ENCODE measurements around the gene GFM1. TPM values are rescaled to one million over a fixed set of nuclear protein-coding genes. Genes with fewer than 3 reads are reported as not detected.

GFM1 gene
- total RNA-seq, 1 donor from 2014 or later = 70.4 TPM

GRCh38 chr3:158717576-158717975 lies 73.2 kb downstream of the GFM1 start:
- Mint-ChIP-seq H3K4me3 (no peak overlapping the region), H3K36me3 (ENCODE audit: low read depth) (peaks cover 22% of the 10 kb centered on the region), H3K27ac (no peak overlapping the region), H3K9me3 (no peaks in the 10 kb centered on the region), H3K4me1 (ENCODE audit: low read depth) (peaks cover 30% of the 10 kb centered on the region), H3K27me3 (ENCODE audit: insufficient read depth) (no peaks in the 10 kb centered on the region)
- intact Hi-C loops (cut with micrococcal nuclease) = no loop called here
- DNase-seq (ENCODE audit: low spot score) = no peak

GRCh38 chr3:158718490-158719170 lies 74.3 kb downstream of the GFM1 start:
- peaks cover 17% of the 10 kb centered on the region for H3K36me3 Mint-ChIP-seq (ENCODE audit: low read depth)
- H3K9me3 Mint-ChIP-seq = no peaks in the 10 kb centered on the region
- H3K4me1 Mint-ChIP-seq (ENCODE audit: low read depth) = peaks cover 29% of the 10 kb centered on the region
- intact Hi-C loops (cut with micrococcal nuclease) = no loop called here
- no peak overlapping the region for H3K4me3 Mint-ChIP-seq
- no peak overlapping the region for H3K27ac Mint-ChIP-seq
- no peak for DNase-seq (ENCODE audit: low spot score)
- no peaks in the 10 kb centered on the region for H3K27me3 Mint-ChIP-seq (ENCODE audit: insufficient read depth)

- no peak overlapping the region for H3K4me3 Mint-ChIP-seq
- H3K4me1 Mint-ChIP-seq (ENCODE audit: low read depth) = peaks cover 38% of the 10 kb centered on the region
- DNase-seq (ENCODE audit: low spot score) = no peak
- peaks cover 17% of the 10 kb centered on the region for H3K36me3 Mint-ChIP-seq (ENCODE audit: low read depth)
- H3K27me3 Mint-ChIP-seq (ENCODE audit: insufficient read depth) = no peaks in the 10 kb centered on the region
- intact Hi-C loops (cut with micrococcal nuclease) = no loop called here
- no peaks in the 10 kb centered on the region for H3K9me3 Mint-ChIP-seq
- no peak overlapping the region for H3K27ac Mint-ChIP-seq
These were observed 77.8 kb downstream of the GFM1 start for GRCh38 chr3:158722108-158722507.

- Mint-ChIP-seq H3K27ac (no peak overlapping the region), H3K4me1 (ENCODE audit: low read depth) (peaks cover 51% of the 10 kb centered on the region), H3K4me3 (no peak overlapping the region), H3K27me3 (ENCODE audit: insufficient read depth) (no peaks in the 10 kb centered on the region), H3K36me3 (ENCODE audit: low read depth) (peaks cover 17% of the 10 kb centered on the region), H3K9me3 (no peaks in the 10 kb centered on the region)
- intact Hi-C loops (cut with micrococcal nuclease) = no loop called here
- DNase-seq (ENCODE audit: low spot score) = no peak
These were observed 79.7 kb downstream of the GFM1 start for GRCh38 chr3:158723991-158724390.

- Mint-ChIP-seq H3K36me3 (ENCODE audit: low read depth) (peaks cover 13% of the 10 kb centered on the region), H3K9me3 (no peaks in the 10 kb centered on the region), H3K4me3 (no peak overlapping the region), H3K27me3 (ENCODE audit: insufficient read depth) (no peaks in the 10 kb centered on the region), H3K4me1 (ENCODE audit: low read depth) (peaks cover 49% of the 10 kb centered on the region), H3K27ac (peak overlapping the region; percentile 53)
- intact Hi-C loops (cut with micrococcal nuclease) = loop anchor here (2.0 kb wide), 1 partner anchor 75 kb away; no protein-coding TSS in a partner anchor
- DNase-seq (ENCODE audit: low spot score) = no peak
These were observed 81.2 kb downstream of the GFM1 start for GRCh38 chr3:158725348-158726011.

GRCh38 chr3:158727206-158728060 lies 83.1 kb downstream of the GFM1 start:
- DNase-seq (ENCODE audit: low spot score) = peak; percentile 36
- Mint-ChIP-seq H3K4me3 (peak overlapping the region; percentile 47), H3K9me3 (no peaks in the 10 kb centered on the region), H3K36me3 (ENCODE audit: low read depth) (peaks cover 6% of the 10 kb centered on the region), H3K27me3 (ENCODE audit: insufficient read depth) (no peaks in the 10 kb centered on the region), H3K4me1 (ENCODE audit: low read depth) (peaks cover 37% of the 10 kb centered on the region), H3K27ac (peak overlapping the region; percentile 6)
- intact Hi-C loops (cut with micrococcal nuclease) = loop anchor here (1.0 to 2.0 kb wide), 4 partner anchors 55 to 533 kb away; partner anchors contain the start of gene LXN

GRCh38 chr3:158728061-158728377 lies 83.7 kb downstream of the GFM1 start:
- peaks cover under 1% of the 10 kb centered on the region for H3K27me3 Mint-ChIP-seq (ENCODE audit: insufficient read depth)
- peaks cover 32% of the 10 kb centered on the region for H3K4me1 Mint-ChIP-seq (ENCODE audit: low read depth)
- H3K36me3 Mint-ChIP-seq (ENCODE audit: low read depth) = peaks cover 3% of the 10 kb centered on the region
- peak overlapping the region; percentile 47 for H3K4me3 Mint-ChIP-seq
- DNase-seq (ENCODE audit: low spot score) = no peak
- H3K9me3 Mint-ChIP-seq = no peaks in the 10 kb centered on the region
- intact Hi-C loops (cut with micrococcal nuclease) = no loop called here
- no peak overlapping the region for H3K27ac Mint-ChIP-seq

- no peaks in the 10 kb centered on the region for H3K9me3 Mint-ChIP-seq
- no peaks in the 10 kb centered on the region for H3K36me3 Mint-ChIP-seq (ENCODE audit: low read depth)
- intact Hi-C loops (cut with micrococcal nuclease) = no loop called here
- H3K27ac Mint-ChIP-seq = no peak overlapping the region
- peaks cover 2% of the 10 kb centered on the region for H3K27me3 Mint-ChIP-seq (ENCODE audit: insufficient read depth)
- peaks cover 27% of the 10 kb centered on the region for H3K4me1 Mint-ChIP-seq (ENCODE audit: low read depth)
- H3K4me3 Mint-ChIP-seq = no peak overlapping the region
- DNase-seq (ENCODE audit: low spot score) = no peak
These were observed 84.5 kb downstream of the GFM1 start for GRCh38 chr3:158728851-158729250.

GRCh38 chr3:158731486-158731885 lies 87.2 kb downstream of the GFM1 start:
- intact Hi-C loops (cut with micrococcal nuclease) = no loop called here
- no peaks in the 10 kb centered on the region for H3K36me3 Mint-ChIP-seq (ENCODE audit: low read depth)

GRCh38 chr3:158731938-158732855 lies 87.9 kb downstream of the GFM1 start, which contains the start of gene RARRES1:
RARRES1 (minus strand) TSS chr3:158732457; CDS start chr3:158732415, 42 bp downstream.
- Mint-ChIP-seq H3K9me3 (peaks cover 8% of the 10 kb centered on the region), H3K27ac (no peak within 1 kb of the TSS), H3K27me3 (ENCODE audit: insufficient read depth) (peaks cover 2% of the 10 kb centered on the region), H3K4me3 (peak within 1 kb of the TSS; percentile 49), H3K36me3 (ENCODE audit: low read depth) (no peaks in the 10 kb centered on the region), H3K4me1 (ENCODE audit: low read depth) (peaks cover 12% of the 10 kb centered on the region)
- peak; percentile 19 for DNase-seq (ENCODE audit: low spot score)
- intact Hi-C loops (cut with micrococcal nuclease) = no loop called here

More at GRCh38 chr3:158731486-158731885, 87.2 kb downstream of the GFM1 start:
- Mint-ChIP-seq H3K4me3 (peak overlapping the region; percentile 49), H3K27me3 (ENCODE audit: insufficient read depth) (peaks cover 2% of the 10 kb centered on the region), H3K4me1 (ENCODE audit: low read depth) (peaks cover 13% of the 10 kb centered on the region), H3K27ac (no peak overlapping the region), H3K9me3 (peaks cover 8% of the 10 kb centered on the region)
- no peak for DNase-seq (ENCODE audit: low spot score)

- Mint-ChIP-seq H3K9me3 (peaks cover 8% of the 10 kb centered on the region), H3K36me3 (ENCODE audit: low read depth) (no peaks in the 10 kb centered on the region), H3K4me3 (no peak overlapping the region), H3K4me1 (ENCODE audit: low read depth) (peaks cover 6% of the 10 kb centered on the region), H3K27ac (no peak overlapping the region), H3K27me3 (ENCODE audit: insufficient read depth) (peaks cover 2% of the 10 kb centered on the region)
- no peak for DNase-seq (ENCODE audit: low spot score)
- intact Hi-C loops (cut with micrococcal nuclease) = no loop called here
These were observed 88.5 kb downstream of the GFM1 start for GRCh38 chr3:158732856-158733200.

GRCh38 chr3:158733656-158734055 lies 89.3 kb downstream of the GFM1 start:
- H3K9me3 Mint-ChIP-seq = peaks cover 8% of the 10 kb centered on the region
- intact Hi-C loops (cut with micrococcal nuclease) = no loop called here
- H3K27ac Mint-ChIP-seq = no peak overlapping the region
- H3K4me1 Mint-ChIP-seq (ENCODE audit: low read depth) = no peaks in the 10 kb centered on the region
- H3K27me3 Mint-ChIP-seq (ENCODE audit: insufficient read depth) = peaks cover 2% of the 10 kb centered on the region
- H3K4me3 Mint-ChIP-seq = peak overlapping the region; percentile 8
- no peak for DNase-seq (ENCODE audit: low spot score)
- H3K36me3 Mint-ChIP-seq (ENCODE audit: low read depth) = no peaks in the 10 kb centered on the region
